ENCODE measurements around the gene CPNE6. TPM values are rescaled to one million over a fixed set of nuclear protein-coding genes. Genes with fewer than 3 reads are reported as not detected.

CPNE6 gene
- polyA plus RNA-seq, 3 donors = 0.01 TPM; not detected in 2

DNA sequence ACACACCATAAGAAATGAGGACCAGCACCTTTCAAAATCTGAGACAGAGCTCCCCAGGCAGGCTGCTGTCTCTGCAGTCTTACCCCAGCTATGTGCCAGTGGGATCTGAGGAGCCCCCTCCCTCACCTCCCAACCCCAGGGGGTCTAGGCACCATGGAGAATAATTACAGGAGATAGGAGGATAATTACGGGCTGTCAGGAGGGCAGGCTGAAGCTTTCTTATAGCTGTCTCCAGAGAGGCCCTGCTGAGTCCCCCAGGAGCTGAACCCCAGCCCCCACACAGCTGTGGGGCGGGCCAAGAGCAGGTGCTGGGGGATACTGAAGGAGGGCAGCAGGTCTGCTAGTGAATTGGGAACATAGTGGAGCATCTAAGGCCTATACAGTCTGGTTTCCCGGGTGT lies 6.8 kb downstream of the CPNE6 start:
- H3K27ac ChIP-seq (ENCODE audit: low read depth, low read length) = no peak overlapping the region
- 86 to 89% (median 86%) methylated on average over 3 of the region's 3 CpGs for WGBS, 3 donors

GRCh38 chr14:24079491-24080141 lies 8.3 kb downstream of the CPNE6 start:
- H3K27ac ChIP-seq (ENCODE audit: low read depth, low read length) = no peak overlapping the region
- WGBS, 3 donors = 87 to 94% (median 88%) methylated on average over 9 of the region's 9 CpGs

DNA sequence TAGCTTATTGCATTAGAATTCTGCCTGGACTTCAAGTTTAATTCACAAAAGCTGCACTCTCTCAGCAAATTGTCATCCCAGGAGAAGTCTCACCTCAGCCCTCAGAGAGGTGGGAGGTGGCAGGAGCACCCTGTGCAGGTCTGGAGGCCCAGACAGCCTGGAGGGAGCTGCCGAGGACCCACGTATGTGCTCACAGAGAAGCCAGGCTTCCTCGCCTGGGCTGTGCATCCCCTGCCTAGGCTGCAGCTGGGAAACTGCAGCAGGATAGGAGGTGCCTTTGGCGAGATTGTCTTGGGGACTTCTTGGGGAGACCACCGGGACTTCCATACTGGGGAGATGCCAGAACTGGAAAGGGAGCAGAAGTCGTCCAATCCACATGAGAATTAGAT lies 8.8 kb downstream of the CPNE6 start:
- WGBS, 3 donors = 73 to 81% (median 79%) methylated on average over 6 of the region's 6 CpGs
- H3K27ac ChIP-seq (ENCODE audit: low read depth, low read length) = no peak overlapping the region

DNA sequence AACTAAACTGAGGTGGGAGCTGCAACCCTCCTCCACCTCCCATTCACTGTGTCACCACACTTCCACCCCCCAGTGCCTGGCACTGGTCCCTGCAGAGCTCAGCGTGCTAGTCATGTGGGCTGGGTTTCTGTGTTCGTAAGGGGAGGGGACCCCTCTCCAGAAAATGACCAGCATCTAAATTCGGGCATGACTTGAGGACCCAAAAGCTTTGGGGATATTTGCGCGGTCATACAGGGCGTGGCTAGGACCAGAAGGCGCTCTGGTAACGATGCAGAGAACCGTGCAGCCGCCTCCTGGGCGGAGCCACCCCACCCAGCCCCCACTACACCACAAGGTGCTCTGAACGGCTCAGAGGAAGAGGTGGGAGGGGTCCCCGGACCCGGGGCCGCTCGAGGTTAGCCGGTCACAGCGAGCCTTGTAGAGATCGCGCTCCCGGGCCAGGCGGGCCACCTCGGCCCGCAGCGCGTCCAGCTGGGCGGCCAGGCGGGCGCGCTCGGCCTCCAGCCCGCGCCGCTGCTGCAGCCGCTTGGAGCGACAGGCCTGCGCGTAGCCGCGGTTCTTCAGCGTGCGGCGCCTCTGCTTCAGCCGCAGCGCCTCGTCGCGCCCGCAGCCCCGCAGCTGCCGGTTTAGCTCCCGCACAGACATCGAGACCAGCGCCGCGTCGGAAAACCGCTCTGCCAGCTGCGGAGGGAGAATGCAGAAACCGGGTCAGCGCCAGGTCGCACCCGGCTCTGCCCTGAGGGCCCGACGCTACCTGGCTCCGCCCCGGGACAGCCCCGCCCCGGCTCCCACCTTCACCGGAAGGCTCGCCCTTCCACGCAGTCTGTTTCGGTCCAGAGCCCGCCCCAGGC lies 9.8 kb downstream of the CPNE6 start:
- no peak overlapping the region for H3K27ac ChIP-seq (ENCODE audit: low read depth, low read length)
- WGBS, 3 donors = 0 to 1% (median 0%) methylated on average over 67 to 74 of the region's 74 CpGs

GRCh38 chr14:24081739-24082211 lies 10.4 kb downstream of the CPNE6 start:
- no peak overlapping the region for H3K27ac ChIP-seq (ENCODE audit: low read depth, low read length)
- WGBS, 3 donors = 20 to 24% (median 22%) methylated on average over 26 of the region's 26 CpGs

DNA sequence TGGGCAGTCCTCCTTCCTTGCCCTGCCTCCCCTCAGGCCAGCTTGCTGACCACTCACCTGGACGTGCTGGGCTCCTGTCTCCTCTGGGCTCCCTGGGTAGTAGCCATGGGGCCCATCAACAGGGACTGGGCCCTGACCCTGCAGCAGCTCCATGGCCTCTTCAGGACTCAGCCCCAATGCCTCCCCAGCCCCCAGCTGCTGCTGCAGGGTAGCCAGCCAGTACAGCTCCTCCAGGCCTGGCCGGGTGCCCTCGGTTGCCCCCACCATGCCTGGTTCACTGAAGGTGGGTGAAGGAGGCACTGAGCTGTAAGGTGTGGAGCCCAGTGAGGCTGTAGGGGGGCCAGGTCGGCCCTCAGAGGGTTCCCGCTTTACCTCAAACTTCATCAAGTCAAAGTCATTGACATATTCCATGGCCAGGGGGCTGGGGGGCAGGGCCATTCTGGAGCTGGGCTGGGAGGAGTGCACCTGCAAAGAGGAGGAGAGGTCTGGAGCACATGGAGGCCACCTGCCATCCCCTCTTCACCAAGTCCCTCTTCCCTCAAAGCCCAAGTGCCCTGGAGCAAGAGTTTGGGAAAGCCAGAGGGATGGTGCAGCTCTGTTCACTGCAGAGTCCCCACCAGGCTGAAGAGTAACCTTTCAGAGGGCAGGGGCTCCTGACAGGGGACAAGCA lies 11.2 kb downstream of the CPNE6 start:
- no peak overlapping the region for H3K27ac ChIP-seq (ENCODE audit: low read depth, low read length)
- WGBS, 3 donors = 92 to 96% (median 95%) methylated on average over 5 of the region's 5 CpGs

DNA sequence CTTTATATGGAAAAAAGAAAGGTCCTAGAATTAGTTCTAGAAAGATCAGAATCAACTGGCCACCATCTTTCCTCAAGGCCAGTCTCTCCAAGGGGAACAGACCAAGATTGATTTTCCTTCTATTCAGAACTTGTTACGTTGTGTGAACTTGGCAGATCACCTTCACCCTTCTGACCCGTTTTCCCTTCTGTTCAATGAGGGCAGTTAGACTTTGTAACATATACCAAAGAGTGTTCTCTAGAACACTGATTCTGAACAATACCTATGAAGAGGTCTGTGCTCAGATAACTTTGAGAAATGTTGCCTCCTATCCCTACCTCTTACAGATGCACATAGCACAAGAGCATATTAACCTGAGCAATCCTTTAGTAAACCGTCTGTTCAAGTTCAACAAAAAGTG lies 12.1 kb downstream of the CPNE6 start:
- WGBS, 3 donors = 63 to 91% (median 89%) methylated on average over 3 of the region's 3 CpGs

GRCh38 chr14:24084440-24084839 lies 13.1 kb downstream of the CPNE6 start:
- WGBS, 3 donors = 94 to 100% (median 97%) methylated on average over 2 of the region's 2 CpGs
- no peak overlapping the region for H3K27ac ChIP-seq (ENCODE audit: low read depth, low read length)

More for the DNA sequence above, 12.1 kb downstream of the CPNE6 start:
- H3K27ac ChIP-seq (ENCODE audit: low read depth, low read length) = no peak overlapping the region

DNA sequence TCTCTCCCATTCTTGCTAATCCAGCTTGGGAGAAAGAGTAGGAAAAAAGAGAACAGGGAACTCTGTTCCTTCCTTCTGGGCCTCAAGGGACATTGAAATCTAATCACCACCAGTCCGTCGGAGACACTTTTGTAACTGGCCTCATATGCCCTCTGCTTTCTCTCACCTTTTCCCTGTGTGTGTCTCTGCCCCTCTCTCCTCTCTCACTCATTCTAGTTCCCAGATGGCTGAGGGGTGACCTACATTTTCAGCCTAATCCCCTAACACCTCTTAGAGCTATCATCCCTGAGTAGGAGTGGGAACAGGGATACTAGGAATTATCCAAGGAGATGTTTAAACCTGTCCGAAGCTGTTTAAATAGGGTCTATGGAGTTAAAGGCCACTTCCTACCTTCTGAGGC lies 13.9 kb downstream of the CPNE6 start:
- H3K27ac ChIP-seq (ENCODE audit: low read depth, low read length) = no peak overlapping the region
- 78 to 95% (median 80%) methylated on average over 3 of the region's 3 CpGs for WGBS, 3 donors

DNA sequence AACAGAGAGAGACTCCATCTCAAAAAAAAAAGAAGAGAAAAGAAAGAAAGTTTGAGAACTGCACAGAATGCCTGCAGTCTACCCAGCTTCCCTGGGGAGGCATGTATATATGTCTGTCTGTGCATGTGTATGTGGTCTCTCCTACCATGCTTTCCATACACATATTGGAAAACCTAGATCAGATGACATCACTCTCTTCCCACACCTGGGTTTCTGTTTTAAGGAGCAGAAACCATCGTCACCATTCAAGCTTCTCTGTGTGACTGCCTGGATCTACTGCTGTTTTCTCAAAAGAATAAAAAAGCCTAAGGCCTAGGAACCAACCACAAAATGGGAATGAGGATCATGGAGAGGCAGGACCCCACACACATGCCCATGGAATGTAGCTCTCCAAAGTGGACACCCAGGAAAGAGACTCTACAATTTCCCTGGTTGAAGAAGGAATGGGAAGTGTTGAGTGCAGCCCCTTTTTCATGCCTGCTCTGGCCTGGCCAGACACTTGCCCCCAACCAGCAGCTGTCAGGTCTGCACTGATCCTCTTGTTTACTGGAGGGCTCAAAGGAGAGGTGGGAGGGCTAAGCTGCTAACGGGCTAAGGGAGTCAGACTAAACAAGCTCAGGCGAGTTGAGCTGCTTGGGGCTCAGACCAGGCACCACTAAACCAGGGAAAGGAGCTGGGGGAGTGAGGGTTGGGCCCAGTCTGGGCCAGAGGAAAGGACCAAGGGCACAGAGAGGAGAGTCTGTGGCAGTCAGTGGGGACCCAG lies 15.0 kb downstream of the CPNE6 start:
- no peak overlapping the region for H3K27ac ChIP-seq (ENCODE audit: low read depth, low read length)
- WGBS, 3 donors = 86 to 91% (median 90%) methylated on average over 3 of the region's 3 CpGs

- WGBS, 3 donors = 75 to 88% (median 86%) methylated on average over 1 of the region's 1 CpG
- no peak overlapping the region for H3K27ac ChIP-seq (ENCODE audit: low read depth, low read length)
Observed at GRCh38 chr14:24087004-24087403, 15.6 kb downstream of the CPNE6 start.

- no peak overlapping the region for H3K27ac ChIP-seq (ENCODE audit: low read depth, low read length)
- 75 to 94% (median 89%) methylated on average over 2 of the region's 2 CpGs for WGBS, 3 donors
Observed at GRCh38 chr14:24088095-24088494, 16.7 kb downstream of the CPNE6 start.

DNA sequence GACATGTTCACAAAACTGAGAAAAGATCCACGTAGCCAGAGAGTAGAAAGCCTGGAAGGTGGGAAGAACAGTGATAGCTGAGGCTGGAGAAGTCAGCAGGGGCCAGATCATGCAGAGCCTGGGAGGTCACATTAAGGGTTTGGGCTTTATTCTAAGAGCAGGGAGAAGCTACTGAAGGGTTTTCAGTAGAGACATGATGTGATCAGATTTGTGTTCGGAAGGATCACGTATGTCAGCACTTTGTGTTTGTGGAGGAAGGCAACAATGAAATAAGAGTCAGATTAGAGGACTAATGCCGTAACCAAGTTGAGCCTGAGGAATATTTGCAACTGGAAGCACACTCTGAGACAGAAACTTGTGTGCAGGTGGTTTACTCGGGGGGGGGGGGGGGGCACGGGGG lies 18.5 kb downstream of the CPNE6 start:
- no peak overlapping the region for H3K27ac ChIP-seq (ENCODE audit: low read depth, low read length)
- 75 to 88% (median 83%) methylated on average over 6 of the region's 6 CpGs for WGBS, 3 donors

DNA sequence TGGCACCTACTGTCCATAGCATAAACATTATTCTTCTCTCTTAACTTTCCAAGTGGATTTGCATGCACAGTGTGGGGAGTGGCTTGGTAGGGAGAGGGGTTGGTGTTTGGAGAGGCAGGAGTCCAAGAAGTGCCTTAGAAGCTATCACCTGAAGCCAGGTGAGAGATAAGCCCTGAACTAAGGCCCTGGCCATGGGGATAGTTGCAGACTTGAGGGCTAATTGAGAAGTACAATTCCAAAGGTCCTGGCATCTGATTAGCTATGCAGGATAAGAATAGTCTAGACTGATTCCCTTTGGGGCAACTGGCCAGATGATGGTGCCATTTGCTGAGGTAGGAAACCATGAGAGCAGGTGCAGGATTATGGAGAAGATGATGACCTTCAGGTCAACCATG lies 20.7 kb downstream of the CPNE6 start:
- no peak overlapping the region for H3K27ac ChIP-seq (ENCODE audit: low read depth, low read length)

DNA sequence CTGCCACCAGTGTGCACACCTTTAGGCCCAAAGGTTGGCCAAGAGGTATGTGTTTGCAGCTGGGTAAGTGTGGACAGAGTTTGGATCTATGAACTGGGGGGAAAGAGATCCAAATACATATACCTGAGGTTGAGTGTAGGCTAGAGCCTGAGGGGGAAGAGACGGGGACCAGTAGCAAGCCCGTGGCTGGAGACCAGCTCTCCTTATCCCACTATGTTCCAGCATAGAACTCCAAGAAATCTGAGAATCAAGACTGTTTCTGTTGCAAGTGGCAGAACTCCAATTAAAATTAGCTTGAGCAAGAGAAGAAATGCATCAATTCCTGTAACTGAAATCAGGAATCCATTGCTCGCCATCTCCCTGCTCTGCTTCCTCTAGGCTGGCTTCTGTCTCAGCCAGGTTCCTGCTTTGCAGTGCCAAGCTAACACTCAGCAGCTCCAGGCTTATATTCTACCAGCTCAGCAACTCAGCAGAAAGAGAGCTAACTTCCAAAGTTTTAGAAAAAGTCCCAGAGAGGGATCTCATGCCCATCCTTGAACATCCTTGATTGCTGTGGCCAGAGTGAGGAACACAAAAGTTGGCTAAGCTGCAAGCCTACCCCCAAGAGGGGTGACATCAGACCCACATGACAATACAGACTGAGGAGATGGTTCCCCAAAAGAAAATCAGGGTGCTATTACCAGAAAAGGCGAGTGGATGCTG lies 21.3 kb downstream of the CPNE6 start:
- no peak overlapping the region for H3K27ac ChIP-seq (ENCODE audit: low read depth, low read length)
- WGBS, 3 donors = 69 to 80% (median 79%) methylated on average over 4 of the region's 4 CpGs

DNA sequence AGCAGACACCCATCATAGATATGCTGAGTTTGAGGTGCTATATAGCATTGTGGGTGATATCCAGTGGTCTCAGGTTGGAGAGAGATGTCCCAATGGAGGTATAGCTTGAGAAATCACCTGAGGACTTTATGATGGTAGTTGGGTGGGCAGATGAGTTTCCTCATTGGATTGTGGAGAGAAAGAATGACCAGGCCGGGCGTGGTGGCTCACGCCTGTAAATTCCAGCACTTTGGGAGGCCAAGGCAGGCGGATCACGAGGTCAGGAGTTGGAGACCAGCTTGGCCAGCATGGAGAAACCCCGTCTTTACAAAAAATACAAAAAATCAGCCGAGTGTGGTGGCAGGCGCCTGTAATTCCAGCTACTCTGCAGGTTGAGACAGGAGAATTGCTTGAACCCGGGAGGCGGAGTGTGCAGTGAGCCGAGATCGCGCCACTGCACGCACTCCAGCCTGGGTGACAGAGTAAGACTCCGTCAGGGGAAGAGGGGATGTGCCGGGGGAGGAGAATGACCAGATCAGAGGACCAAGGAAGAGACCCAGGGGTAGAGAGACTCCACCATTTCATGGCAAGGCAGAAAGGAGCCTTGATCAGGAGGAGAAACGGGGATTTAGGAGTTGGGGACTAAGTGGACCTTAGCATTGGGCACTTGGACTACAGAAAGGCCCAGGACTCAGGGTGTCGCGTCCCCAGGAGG lies 22.0 kb downstream of the CPNE6 start:
- WGBS, 3 donors = 80 to 83% (median 82%) methylated on average over 19 of the region's 19 CpGs
- H3K27ac ChIP-seq (ENCODE audit: low read depth, low read length) = no peak overlapping the region

Data from adipose tissue (tissue), 3 donors.